H9 (cell line): ENCODE results near the gene CHKB. TPM values are rescaled to one million over a fixed set of nuclear protein-coding genes. Genes with fewer than 3 reads are reported as not detected.

ENCODE experiments used
- DNase-seq: peaks from one replicate; pipeline ENCODE4 v3.0.0-alpha.2; 2017
- H2AFZ ChIP-seq: one replicate; pipeline ENCODE4 v1.6.1; 2013; ENCODE audit warnings: mild to moderate bottlenecking, low read length, control low read depth, moderate library complexity
- H2AK5ac ChIP-seq: 2 replicates; pipeline ENCODE4 v1.6.1; 2013; ENCODE audit warnings: low read length, control low read depth, mixed read lengths; ENCODE audit not compliant: insufficient read length
- H2BK120ac ChIP-seq: one replicate; pipeline ENCODE4 v1.6.1; 2013; ENCODE audit warnings: low read depth, mild to moderate bottlenecking, low read length, control low read depth, inconsistent platforms; ENCODE audit not compliant: poor library complexity, severe bottlenecking
- H2BK12ac ChIP-seq: 2 replicates; pipeline ENCODE4 v1.6.1; 2013; ENCODE audit warnings: low read length, control low read depth, mixed read lengths, low read depth; ENCODE audit not compliant: insufficient read length
- H2BK15ac ChIP-seq: 2 replicates; pipeline ENCODE4 v1.6.1; 2013; ENCODE audit warnings: low read depth, low read length, control low read depth
- H2BK20ac ChIP-seq: one replicate; pipeline ENCODE4 v1.6.1; 2013; ENCODE audit warnings: low read depth, mild to moderate bottlenecking, low read length, control low read depth, inconsistent platforms; ENCODE audit not compliant: poor library complexity, severe bottlenecking
- H2BK5ac ChIP-seq: 2 replicates; pipeline ENCODE4 v1.6.1; 2013; ENCODE audit warnings: low read length, control low read depth, mixed read lengths; ENCODE audit not compliant: insufficient read length
- H3K14ac ChIP-seq: 2 replicates; pipeline ENCODE4 v1.6.1; 2013; ENCODE audit warnings: low read length, control low read depth; ENCODE audit not compliant: insufficient read depth
- H3K18ac ChIP-seq: 2 replicates; pipeline ENCODE4 v1.6.1; 2013; ENCODE audit warnings: low read depth, mild to moderate bottlenecking, mixed read lengths, low read length, control low read depth; ENCODE audit not compliant: insufficient read length
- H3K23ac ChIP-seq: 2 replicates; pipeline ENCODE4 v1.6.1; 2013; ENCODE audit warnings: low read length, control low read depth, mixed read lengths, low read depth; ENCODE audit not compliant: insufficient read length
- H3K23me2 ChIP-seq: 2 replicates; pipeline ENCODE4 v1.6.1; 2013; ENCODE audit warnings: low read depth, mild to moderate bottlenecking, mixed read lengths, low read length, control low read depth; ENCODE audit not compliant: insufficient read length, poor library complexity, severe bottlenecking
- H3K27ac ChIP-seq: 2 replicates; pipeline ENCODE4 v1.5.1; 2013; ENCODE audit warnings: low read length, control low read depth, mixed read lengths, low read depth; ENCODE audit not compliant: insufficient read length
- H3K27me3 ChIP-seq: 2 replicates; pipeline ENCODE4 v1.6.1; 2013; ENCODE audit warnings: low read length, control low read depth, inconsistent platforms; ENCODE audit not compliant: insufficient read depth
- H3K4ac ChIP-seq: 2 replicates; pipeline ENCODE4 v1.6.1; 2013; ENCODE audit warnings: low read depth, mild to moderate bottlenecking, control low read depth, inconsistent platforms, low read length, moderate library complexity
- H3K4me1 ChIP-seq: 2 replicates; pipeline ENCODE4 v1.6.1; 2013; ENCODE audit warnings: low read length, control low read depth, inconsistent platforms; ENCODE audit not compliant: insufficient read depth
- H3K4me2 ChIP-seq: 2 replicates; pipeline ENCODE4 v1.6.1; 2013; ENCODE audit warnings: low read length, control low read depth, mixed read lengths; ENCODE audit not compliant: insufficient read length, insufficient read depth
- H3K56ac ChIP-seq: 2 replicates; pipeline ENCODE4 v1.6.1; 2013; ENCODE audit warnings: low read depth, mild to moderate bottlenecking, mixed read lengths, low read length, control low read depth; ENCODE audit not compliant: insufficient read length
- H3K79me1 ChIP-seq: 2 replicates; pipeline ENCODE4 v1.6.1; 2013; ENCODE audit warnings: low read depth, mild to moderate bottlenecking, moderate library complexity, low read length, control low read depth, inconsistent platforms; ENCODE audit not compliant: insufficient read depth, poor library complexity, severe bottlenecking
- H3K79me2 ChIP-seq: 2 replicates; pipeline ENCODE4 v1.6.1; 2013; ENCODE audit warnings: low read length, control low read depth, inconsistent platforms; ENCODE audit not compliant: insufficient read depth
- H3K9ac ChIP-seq: 2 replicates; pipeline ENCODE4 v1.6.1; 2013; ENCODE audit warnings: low read length, control low read depth, mixed read lengths; ENCODE audit not compliant: insufficient read length; ENCODE audit errors: extremely low read depth
- H3K9me3 ChIP-seq: one replicate; pipeline ENCODE4 v1.6.1; 2013; ENCODE audit warnings: low read depth, low read length, inconsistent platforms; ENCODE audit not compliant: control insufficient read depth
- H3T11ph ChIP-seq: one replicate; pipeline ENCODE4 v1.6.1; 2013; ENCODE audit warnings: mild to moderate bottlenecking, low read length, control low read depth, inconsistent platforms
- H4K20me1 ChIP-seq: one replicate; pipeline ENCODE4 v1.6.1; 2013; ENCODE audit not compliant: control insufficient read depth, insufficient read length, insufficient read depth
- H4K5ac ChIP-seq: 2 replicates; pipeline ENCODE4 v1.6.1; 2013; ENCODE audit warnings: low read depth, mild to moderate bottlenecking, mixed read lengths, low read length, control low read depth; ENCODE audit not compliant: insufficient read length
- H4K8ac ChIP-seq: replicated peaks from 2 replicates; pipeline ENCODE4 v1.6.1; 2013; ENCODE audit warnings: low read length, control low read depth, mixed read lengths, low read depth; ENCODE audit not compliant: insufficient read length
- H4K91ac ChIP-seq: 2 replicates; pipeline ENCODE4 v1.6.1; 2013; ENCODE audit warnings: low read depth, mild to moderate bottlenecking, moderate library complexity, mixed read lengths, low read length, control low read depth; ENCODE audit not compliant: insufficient read length
- H3K27ac Mint-ChIP-seq, 3 experiments: 2 replicates in 2 of 3; 3 replicates in 1 of 3; pipeline ENCODE4 v1.8.0; 2020 to 2021; ENCODE audit warnings: mixed read lengths in 3 of 3, mild to moderate bottlenecking in 1 of 3, moderate library complexity in 1 of 3
- H3K27me3 Mint-ChIP-seq: 2 replicates; pipeline ENCODE4 v1.8.0; 2021; ENCODE audit warnings: low read depth, mild to moderate bottlenecking, moderate library complexity, mixed read lengths
- H3K36me3 Mint-ChIP-seq, 3 experiments: 2 replicates in 2 of 3; 3 replicates in 1 of 3; pipeline ENCODE4 v1.8.0; 2020 to 2021; ENCODE audit warnings: low read depth in 3 of 3, mixed read lengths in 3 of 3; ENCODE audit not compliant: insufficient read depth in 1 of 3
- H3K4me1 Mint-ChIP-seq, 2 experiments: 2 replicates each; pipeline ENCODE4 v1.8.0; 2020; ENCODE audit warnings: mixed read lengths in 2 of 2
- H3K4me3 Mint-ChIP-seq, 2 experiments: 2 replicates in 1 of 2; 3 replicates in 1 of 2; pipeline ENCODE4 v1.8.0; 2020 to 2021; ENCODE audit warnings: mild to moderate bottlenecking in 2 of 2, mixed read lengths in 2 of 2, moderate library complexity in 1 of 2
- H3K9me3 Mint-ChIP-seq, 2 experiments: 2 replicates in 1 of 2; 3 replicates in 1 of 2; pipeline ENCODE4 v1.8.0; 2020; ENCODE audit warnings: mild to moderate bottlenecking in 2 of 2, mixed read lengths in 2 of 2, moderate library complexity in 1 of 2
- CTCF ChIP-seq: fragments of 200-600 bp; sonication (generic); conservative IDR thresholded peaks from 3 replicates; pipeline ENCODE4 v1.8.0; 2021; ENCODE audit warnings: antibody characterized with exemption, mild to moderate bottlenecking
- WGBS: extraction: QIAGEN DNeasy Blood & Tissue Kit; methylation state at CpG from one replicate; pipeline ENCODE4 v1.1.7; 2013; ENCODE audit warnings: missing lambda C conversion rate, low lambda C conversion rate, mixed read lengths; ENCODE audit not compliant: insufficient read length; ENCODE audit errors: extremely low coverage; 5-methylcytosine and 5-hydroxymethylcytosine counted together
- total RNA-seq: library from RNA; stranded (reverse); gene quantifications from 2 replicates; pipeline ENCODE4 v1.2.1, GENCODE V29; 2021

The CHKB gene
- total RNA-seq, 1 experiment from 2014 or later = 64.9 TPM

GRCh38 chr22:50621356-50621880, 38.8 kb upstream of the CHKB start:
- no peaks in the 10 kb centered on the region for H3K9me3 ChIP-seq
- WGBS = no CpG with 5 or more reads among the region's 10 CpGs
- no peaks in the 10 kb centered on the region for H4K20me1 ChIP-seq
- Mint-ChIP-seq H3K27ac (no peak overlapping the region), H3K4me1 (peaks cover 22 to 23% of the 10 kb centered on the region in 2 experiments), H3K9me3 (no peaks in the 10 kb centered on the region), H3K4me3 (peak overlapping the region; percentile 57 to 67), H3K27me3 (peaks cover 23% of the 10 kb centered on the region), H3K36me3 (peaks cover 0 to 3% (median 0%) of the 10 kb centered on the region in 3 experiments; a peak in 2 of 7 replicates)
- no peak overlapping the region for H3K9ac ChIP-seq
- no peak overlapping the region for H2BK15ac ChIP-seq
- H3K23ac ChIP-seq = no peak overlapping the region
- no peak overlapping the region for H3K56ac ChIP-seq
- H3T11ph ChIP-seq = no peak overlapping the region
- no peak for TF ChIP-seq CTCF
- no peak overlapping the region for H2BK20ac ChIP-seq
- H4K8ac ChIP-seq = no peak overlapping the region
- H3K27ac ChIP-seq = no peak overlapping the region
- H2BK120ac ChIP-seq = no peak overlapping the region
- no peak overlapping the region for H2AK5ac ChIP-seq
- no peaks in the 10 kb centered on the region for H3K79me1 ChIP-seq
- peaks cover 9% of the 10 kb centered on the region for H3K4me1 ChIP-seq
- H3K27me3 ChIP-seq = 0 out of 2 replicates have a peak, but pooled peaks cover 2% of the 10 kb centered on the region
- no peak overlapping the region for H2BK5ac ChIP-seq
- H2BK12ac ChIP-seq = no peak overlapping the region
- H3K14ac ChIP-seq = no peak overlapping the region
- no peak overlapping the region for H2AFZ ChIP-seq
- no peak overlapping the region for H4K5ac ChIP-seq
- H3K79me2 ChIP-seq = no peaks in the 10 kb centered on the region
- H4K91ac ChIP-seq = no peak overlapping the region
- H3K23me2 ChIP-seq = peaks cover 5% of the 10 kb centered on the region
- no peak overlapping the region for H3K18ac ChIP-seq
- H3K4me2 ChIP-seq = peak overlapping the region; percentile 86
- DNase-seq = peak; percentile 18
- no peak overlapping the region for H3K4ac ChIP-seq
